GM19463 (cell line): ENCODE results near the gene DPM2.

Experiments used
- ATAC-seq: cut with Tn5 transposase; IDR thresholded peaks from one replicate; pipeline ENCODE4 v1.9.1; 2021; ENCODE audit warnings: mild to moderate bottlenecking, moderate library complexity; ENCODE audit not compliant: unreplicated experiment

DPM2 gene

GRCh38 chr9:127958728-127959127 is 21.1 kb upstream of the DPM2 start:
- ATAC-seq, result no peak

DNA sequence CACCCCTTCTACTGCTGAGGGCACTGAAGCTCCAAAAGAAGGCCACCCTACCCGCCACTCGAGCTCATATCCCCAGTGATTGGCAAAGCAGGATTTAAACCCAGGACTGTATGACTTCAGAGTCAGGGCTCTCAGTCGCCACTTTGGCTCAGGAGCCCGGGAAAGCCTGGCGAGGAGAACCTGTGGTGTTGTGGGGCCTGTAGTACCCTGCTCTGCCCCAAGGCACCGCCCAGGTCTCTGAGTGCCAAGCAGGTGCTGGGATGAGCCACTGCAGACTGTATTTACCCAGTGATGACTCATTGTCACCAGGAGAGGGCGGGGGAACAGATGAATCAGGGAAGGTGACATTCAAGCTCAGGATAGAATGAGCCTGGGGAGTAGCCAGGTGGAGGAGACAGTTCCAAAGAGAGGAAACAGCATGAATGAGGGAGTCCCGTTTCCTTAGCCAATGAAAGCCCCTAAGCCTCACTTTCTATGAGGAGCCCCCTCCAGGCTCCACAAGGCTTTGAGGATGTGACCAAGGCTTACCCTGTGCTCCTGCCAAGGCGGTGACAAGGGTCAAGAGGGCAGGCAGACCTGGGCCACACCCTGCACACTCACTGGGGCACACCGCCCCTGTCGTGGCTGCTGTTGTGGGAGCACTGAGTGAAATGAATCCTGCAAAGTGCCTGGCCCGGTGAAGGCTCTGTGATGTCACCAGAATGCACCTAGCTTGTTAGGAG is 17.8 kb upstream of the DPM2 start:
- peak; percentile 74 for ATAC-seq

- ATAC-seq, result no peak
These were observed 17.2 kb upstream of the DPM2 start for GRCh38 chr9:127954831-127955293.

DNA sequence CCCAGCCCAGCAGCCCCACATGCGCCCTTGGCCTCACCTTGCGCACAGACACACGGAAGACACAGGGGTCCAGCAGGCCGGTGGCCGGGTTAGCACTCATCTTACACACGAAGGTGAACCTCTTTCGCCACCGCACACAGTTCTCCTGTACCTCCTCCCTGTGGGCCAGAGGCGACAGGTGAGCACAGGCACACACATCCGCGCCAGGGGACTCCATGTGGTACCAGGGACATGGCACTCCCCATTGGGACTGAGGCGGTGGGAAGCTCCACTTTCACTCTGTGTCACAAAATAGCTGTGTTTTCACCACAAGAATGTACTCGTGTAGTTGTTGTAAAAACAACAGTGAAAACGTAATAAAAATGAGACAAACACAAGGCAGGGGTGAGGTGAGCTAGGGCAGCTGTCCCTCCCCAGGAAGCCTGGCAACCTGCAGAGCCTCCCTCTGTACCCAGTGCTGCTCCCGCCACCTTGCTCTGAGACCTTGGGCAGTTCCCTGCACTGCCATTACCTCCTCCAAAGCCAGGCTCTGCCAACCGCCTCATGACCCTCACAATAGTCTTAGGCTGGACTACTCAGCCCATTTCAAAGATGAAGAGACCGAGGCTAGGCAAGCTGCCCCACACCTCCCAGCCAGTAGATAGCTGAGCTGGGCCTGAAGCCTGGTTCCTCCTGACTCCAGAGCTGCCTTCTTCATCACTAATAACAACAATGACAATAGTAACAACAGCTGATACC is 16.3 kb upstream of the DPM2 start:
- ATAC-seq, result no peak

GRCh38 chr9:127953154-127953553 is 15.5 kb upstream of the DPM2 start:
- ATAC-seq, result no peak

DNA sequence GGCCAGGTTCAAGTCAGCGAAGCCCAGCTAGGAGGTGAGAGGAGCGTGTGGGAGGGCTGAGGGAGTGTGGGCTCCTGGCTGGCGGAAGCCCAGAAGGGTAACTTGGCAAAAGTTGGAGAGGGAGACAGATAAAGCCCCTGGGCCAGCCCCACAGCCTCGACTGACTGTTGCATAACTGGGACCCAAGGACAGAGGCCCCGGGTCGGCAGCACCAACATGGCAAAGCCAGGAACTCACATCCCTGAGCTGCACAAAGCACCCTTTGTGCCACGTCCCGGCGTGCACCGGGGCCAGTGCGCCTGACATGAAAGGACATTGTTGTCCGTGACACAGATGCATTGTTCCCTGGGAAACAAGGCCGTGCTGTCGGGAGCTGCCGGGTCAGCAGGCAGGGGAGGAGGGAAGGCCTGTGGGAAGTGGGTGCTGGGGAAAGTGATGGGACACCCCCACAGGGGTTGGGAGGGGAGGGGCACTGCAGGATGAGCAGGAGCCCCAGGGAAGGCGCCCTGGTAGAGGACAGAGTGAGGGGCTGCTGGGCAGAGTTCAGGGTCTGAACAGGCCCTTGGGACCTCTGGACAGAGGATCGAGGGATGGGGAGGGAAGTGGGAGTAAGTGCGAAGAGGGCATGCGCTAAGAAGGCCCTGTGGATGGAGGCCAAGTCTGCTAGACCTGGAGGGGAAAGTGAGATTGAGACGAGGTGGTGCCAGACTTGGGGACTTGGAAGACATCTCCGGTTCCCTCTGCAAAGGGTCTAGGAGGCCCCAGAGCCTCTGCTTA is 13.0 kb upstream of the DPM2 start:
- ATAC-seq, result no peak

DNA sequence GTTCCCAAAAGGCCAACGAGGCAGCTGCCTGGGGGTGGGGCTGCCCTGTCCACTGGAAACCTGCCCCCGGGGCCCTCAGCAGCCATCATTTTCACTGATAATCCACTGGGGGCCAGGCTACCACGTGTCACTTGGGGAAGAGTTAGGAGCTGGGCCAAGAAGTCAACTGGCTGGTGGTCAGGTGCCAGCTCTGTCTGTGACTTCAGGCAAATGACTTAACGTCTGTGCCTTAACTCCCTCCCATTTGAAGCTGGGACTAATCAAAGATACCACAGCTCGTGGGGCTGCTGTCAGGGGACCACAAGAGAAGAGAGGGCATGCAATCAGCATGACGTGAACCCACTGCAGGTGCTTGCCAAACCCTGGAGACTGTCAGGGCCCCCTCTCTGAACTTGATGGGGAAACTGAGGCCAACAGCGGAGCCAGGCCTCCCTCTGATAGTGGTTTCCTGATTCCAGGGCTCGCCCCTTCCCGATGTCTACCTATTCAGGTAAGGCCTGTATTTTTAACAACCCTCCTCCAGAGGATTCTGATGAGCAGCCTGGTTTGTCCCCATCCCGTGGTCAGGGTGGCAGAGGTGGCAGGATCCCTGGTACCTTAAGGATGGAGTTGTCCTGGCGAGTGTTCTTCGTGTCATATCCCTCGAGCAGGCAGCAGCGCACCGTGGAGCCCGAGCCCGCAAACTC is 12.3 kb upstream of the DPM2 start:
- ATAC-seq, result no peak

- ATAC-seq, result no peak
These were observed 10.4 kb upstream of the DPM2 start for GRCh38 chr9:127947841-127948710.

DNA sequence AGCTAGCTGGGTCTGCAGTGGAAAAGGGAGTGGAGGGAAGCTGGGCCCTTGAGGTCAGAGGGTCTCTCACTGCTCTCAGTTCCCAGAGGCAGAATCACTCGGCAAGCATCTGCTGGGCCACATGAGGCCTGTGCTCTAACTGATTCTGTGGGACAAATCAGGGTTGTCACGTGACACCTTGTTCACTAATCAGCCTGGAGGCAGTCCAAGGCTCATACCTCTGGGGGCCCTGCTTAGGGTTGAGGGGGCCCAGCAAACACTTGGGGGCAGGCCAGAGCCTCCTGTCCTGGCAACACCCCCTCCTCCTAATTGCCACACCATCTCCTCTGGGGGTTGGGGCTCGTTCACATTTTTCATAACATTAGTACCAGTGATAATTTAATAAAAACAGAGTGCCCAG is 9.1 kb upstream of the DPM2 start:
- no peak for ATAC-seq

GRCh38 chr9:127945942-127946341 is 8.3 kb upstream of the DPM2 start:
- no peak for ATAC-seq

DNA sequence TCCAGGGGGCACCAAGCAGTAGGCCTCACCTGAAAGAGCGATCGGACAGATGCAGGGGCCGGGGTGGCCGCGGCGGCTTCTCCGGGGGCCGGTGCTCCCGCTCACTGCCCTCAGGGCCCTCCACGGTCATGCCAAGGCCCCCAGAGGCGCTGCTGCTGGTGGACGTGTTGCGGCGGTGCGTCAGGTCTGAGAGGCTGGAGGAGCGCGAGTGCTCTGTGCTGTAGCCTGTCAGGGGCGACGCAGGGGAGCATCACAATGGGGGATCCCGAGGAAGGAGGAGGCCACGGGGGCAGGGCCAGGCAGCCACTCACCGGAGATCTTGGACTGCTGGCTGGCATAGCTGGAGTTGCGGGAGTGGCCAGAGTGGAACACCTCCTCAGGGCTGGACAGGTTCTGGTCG is 7.7 kb upstream of the DPM2 start:
- no peak for ATAC-seq

- ATAC-seq, result no peak
These were observed 7.0 kb upstream of the DPM2 start for GRCh38 chr9:127944586-127945218.

DNA sequence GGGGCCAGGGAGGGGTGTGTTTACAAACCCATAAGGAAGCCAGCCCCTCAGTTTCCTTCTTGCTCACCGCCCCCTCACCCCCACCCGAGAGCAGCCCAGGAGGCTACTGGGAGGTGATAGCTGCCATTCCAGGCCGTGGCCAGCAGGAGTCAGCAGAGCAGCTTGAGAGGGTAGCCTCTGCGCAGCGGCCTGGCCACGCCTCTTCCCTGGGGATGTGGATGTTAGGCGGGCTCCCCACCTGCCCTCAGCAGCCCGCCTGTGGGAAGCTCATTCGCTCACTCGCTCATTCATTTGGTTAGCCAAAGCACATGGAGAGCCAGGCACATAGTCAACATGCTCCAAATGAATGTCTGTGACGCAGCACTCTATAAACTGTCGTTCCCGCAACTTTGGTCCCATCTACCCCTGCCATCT is 6.1 kb upstream of the DPM2 start:
- peak; percentile 74 for ATAC-seq

DNA sequence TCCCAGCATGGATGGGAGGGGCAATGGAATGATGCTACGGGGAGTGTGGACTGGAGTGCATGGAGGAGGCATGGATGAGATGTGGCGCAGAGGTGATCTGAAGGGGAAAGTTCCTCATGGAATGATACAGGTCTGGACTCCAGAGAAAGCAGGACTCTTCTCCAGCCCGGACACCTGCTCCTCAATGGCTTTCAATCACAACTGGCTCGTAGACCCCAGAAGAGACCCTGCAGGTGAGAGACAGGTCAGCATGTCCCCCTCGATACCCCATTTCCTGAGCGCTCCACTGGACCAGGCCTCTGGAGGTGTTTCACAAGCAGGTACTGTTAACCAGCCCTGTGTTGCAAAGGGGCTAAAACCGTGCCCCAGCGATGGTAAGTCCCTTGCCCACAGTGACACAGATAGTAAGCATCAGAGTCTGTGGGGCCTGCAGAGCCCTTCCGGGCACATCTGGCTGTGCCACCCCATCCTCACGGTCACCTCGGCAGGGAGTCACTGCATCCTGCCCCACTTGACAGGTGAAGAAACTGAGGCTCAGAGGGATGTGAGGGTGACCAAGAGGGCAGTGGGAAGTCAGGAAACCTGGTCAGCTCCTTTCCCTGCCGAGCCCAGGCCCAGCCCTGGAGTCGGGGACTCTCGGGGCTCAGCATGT is 5.5 kb upstream of the DPM2 start:
- ATAC-seq, result no peak

DNA sequence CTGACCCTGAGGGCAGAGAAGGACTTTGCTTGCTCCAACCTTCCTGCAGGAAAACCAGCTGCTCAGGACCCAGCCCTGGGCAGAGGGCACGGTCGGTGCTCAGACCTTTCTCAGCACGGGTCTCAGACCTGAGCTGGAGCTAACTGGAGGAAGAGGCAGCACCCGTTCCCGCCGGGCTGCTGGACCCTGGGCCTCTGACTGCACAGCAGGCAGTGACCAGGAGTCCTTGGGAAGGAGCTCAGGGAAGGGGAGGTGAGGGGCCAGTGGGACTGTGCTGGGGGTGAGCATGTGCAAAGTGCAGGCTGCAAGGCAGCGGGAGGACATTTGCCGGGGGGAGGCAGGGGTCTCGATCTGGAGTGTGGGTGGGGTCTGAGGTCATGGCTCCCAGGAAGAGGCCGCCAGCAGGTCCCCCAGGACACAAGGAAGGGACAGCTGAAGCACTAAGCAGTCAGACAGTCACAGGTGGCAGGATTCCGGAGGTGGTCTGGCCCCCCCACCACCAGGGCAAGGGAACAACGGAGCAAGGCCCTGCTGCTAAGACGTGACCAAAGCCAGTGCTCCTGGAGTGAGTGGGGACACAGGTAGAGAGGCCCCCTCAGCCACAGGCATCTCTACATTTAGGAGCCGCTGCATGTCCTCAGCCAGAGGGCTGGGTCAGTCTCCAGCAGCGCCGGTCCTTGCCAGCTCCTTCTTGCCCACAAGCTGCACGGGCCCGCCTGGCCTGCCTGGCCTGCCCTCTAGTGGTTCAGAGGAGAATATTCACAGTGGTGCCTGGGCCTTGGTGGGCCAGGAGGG is 4.8 kb upstream of the DPM2 start:
- no peak for ATAC-seq

DNA sequence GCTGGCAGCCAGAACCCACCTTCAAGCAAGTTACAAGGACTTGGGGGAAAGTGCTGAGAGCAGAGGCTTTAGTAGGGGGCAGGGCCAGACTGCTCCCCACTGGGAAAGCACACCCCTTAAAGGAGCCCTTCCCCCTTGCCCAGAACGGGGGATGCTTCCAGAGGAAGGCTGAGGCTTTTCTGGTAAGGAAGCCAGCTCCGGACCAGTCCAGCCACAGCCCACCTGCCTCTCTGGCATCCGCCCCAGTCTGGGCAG is 4.2 kb upstream of the DPM2 start:
- no peak for ATAC-seq

- no peak for ATAC-seq
These were observed 3.7 kb upstream of the DPM2 start for GRCh38 chr9:127941062-127941960.

DNA sequence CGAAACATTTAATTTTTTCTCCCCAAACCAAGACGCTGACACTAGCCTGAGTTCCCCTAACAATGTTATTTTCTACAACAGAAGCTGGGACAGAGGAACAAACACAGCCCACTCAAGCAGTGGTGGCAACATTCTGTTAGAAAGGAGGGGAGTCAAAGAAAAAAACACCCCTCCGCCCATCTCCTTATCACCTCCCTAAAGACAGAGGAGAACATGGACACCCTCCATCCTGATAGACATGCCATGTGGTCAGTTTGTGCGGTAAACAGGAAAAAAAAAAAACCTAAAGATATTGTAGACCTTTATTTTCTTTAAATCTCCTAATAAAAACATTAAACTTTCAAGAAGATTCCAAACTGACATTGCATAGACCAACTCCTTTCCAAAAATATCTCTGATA is 2.9 kb upstream of the DPM2 start:
- ATAC-seq, result no peak
